AG04450 (cell line): ENCODE data around the gene INPP5A. TPM values are rescaled to one million over a fixed set of nuclear protein-coding genes. Genes with fewer than 3 reads are reported as not detected.

Source experiments
- CTCF ChIA-PET: fragments of 300-600, 350-600 bp; formaldehyde crosslinking; extraction: SDS; loops from one replicate; lab custom pipeline; 2022; ENCODE audit warnings: antibody characterized with exemption, inconsistent platforms; lab: Charles Lee
- POLR2A ChIA-PET: fragments of 350-600 bp; formaldehyde crosslinking; extraction: SDS; loops from one replicate; lab custom pipeline; 2021; ENCODE audit warnings: antibody characterized with exemption, inconsistent platforms; lab: Yijun Ruan, JAX
- DNase-seq: peaks from one replicate; pipeline ENCODE4 v3.0.0-alpha.2; 2011; ENCODE audit warnings: low read depth, low spot score
- H3K27ac ChIP-seq: one replicate; pipeline ENCODE4 v1.5.1; 2012; ENCODE audit warnings: low read depth, low read length, control low read depth
- H3K27me3 ChIP-seq: one replicate; pipeline ENCODE4 v1.6.0; 2012; ENCODE audit warnings: low read length; ENCODE audit not compliant: control insufficient read depth, insufficient read depth
- H3K4me3 ChIP-seq: 2 replicates; pipeline ENCODE4 v1.5.1; 2011; ENCODE audit warnings: mild to moderate bottlenecking, low read depth, low read length, control low read depth
- H3K9me3 ChIP-seq: 2 replicates; pipeline ENCODE4 v1.5.1; 2012; ENCODE audit warnings: low read length; ENCODE audit not compliant: control insufficient read depth, insufficient read depth
- CTCF ChIP-seq: IDR thresholded peaks from 2 replicates; pipeline ENCODE4 v1.5.1; 2011; ENCODE audit warnings: low read depth, low read length, control low read depth, inconsistent platforms
- polyA plus RNA-seq: library from polyadenylated mRNA; depleted of rRNA; stranded (reverse); fragments of >200 nt; gene quantifications from 2 replicates; pipeline ENCODE4 v1.2.3, GENCODE V29; 2011

Gene INPP5A
- polyA plus RNA-seq, 1 experiment: 22.5 TPM

GRCh38 chr10:132709471-132709951, 171.9 kb downstream of the INPP5A start:
- ChIA-PET POLR2A (no interaction called here), CTCF (no interaction called here)
- no peak for TF ChIP-seq CTCF
- no peak for DNase-seq
- no peak overlapping the region for H3K27ac ChIP-seq
- no peak overlapping the region for H3K4me3 ChIP-seq
- H3K27me3 ChIP-seq: no peaks in the 10 kb centered on the region
- H3K9me3 ChIP-seq: peaks cover 27% of the 10 kb centered on the region

DNA sequence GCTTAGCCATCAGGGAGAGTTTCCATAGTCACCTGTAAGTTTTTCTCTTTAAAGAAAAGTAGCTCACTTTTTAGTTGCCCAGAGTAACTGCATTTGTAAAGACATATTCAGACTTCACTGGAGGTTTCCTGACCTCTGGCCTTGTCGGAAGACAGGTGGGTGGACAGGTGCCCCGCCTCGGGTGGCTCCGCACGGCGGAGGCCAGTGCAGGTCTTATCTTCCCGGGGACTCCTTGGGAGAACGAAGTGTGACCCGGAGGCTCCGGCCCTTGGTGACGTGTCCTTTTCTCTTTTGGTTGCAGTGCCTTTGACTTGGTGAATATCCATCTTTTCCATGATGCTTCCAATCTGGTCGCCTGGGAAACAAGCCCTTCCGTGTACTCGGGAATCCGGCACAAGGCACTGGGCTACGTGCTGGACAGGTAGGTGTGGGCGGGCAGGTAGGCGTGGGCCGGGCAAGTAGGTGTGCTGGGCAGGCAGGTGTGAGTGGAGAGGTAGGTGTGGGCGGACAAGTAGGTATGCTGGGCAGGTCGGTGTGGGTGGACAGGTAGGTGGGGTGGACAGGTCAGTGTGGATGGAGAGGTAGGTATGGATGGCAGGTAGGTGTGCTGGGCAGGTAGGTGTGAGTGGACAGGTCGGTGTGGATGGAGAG, 172.6 kb downstream of the INPP5A start:
- ChIA-PET POLR2A (no interaction called here), CTCF (no interaction called here)
- no peak for DNase-seq
- no peak overlapping the region for H3K27ac ChIP-seq
- H3K27me3 ChIP-seq: no peaks in the 10 kb centered on the region
- peaks cover 21% of the 10 kb centered on the region for H3K9me3 ChIP-seq
- no peak overlapping the region for H3K4me3 ChIP-seq
- no peak for TF ChIP-seq CTCF

- H3K27me3 ChIP-seq: no peaks in the 10 kb centered on the region
- H3K27ac ChIP-seq: no peak overlapping the region
- CTCF ChIA-PET: no interaction called here
- H3K9me3 ChIP-seq: peaks cover 17% of the 10 kb centered on the region
- POLR2A ChIA-PET: no interaction called here
- H3K4me3 ChIP-seq: no peak overlapping the region
- no peak for TF ChIP-seq CTCF
- DNase-seq: no peak
These were observed 173.4 kb downstream of the INPP5A start for GRCh38 chr10:132710746-132711612.

- ChIA-PET CTCF (no interaction called here), POLR2A (no interaction called here)
- H3K27ac ChIP-seq: no peak overlapping the region
- TF ChIP-seq CTCF: no peak
- DNase-seq: no peak
- no peak overlapping the region for H3K4me3 ChIP-seq
- peaks cover 17% of the 10 kb centered on the region for H3K9me3 ChIP-seq
- no peaks in the 10 kb centered on the region for H3K27me3 ChIP-seq
These were observed 174.1 kb downstream of the INPP5A start for GRCh38 chr10:132711613-132712121.

- Histone ChIP-seq H3K4me3 (no peak overlapping the region), H3K9me3 (peaks cover 17% of the 10 kb centered on the region; the same call in 1 of the 2 replicates), H3K27me3 (no peaks in the 10 kb centered on the region), H3K27ac (no peak overlapping the region)
- no peak for DNase-seq
- POLR2A ChIA-PET: no interaction called here
- CTCF ChIA-PET: no interaction called here
- TF ChIP-seq CTCF: no peak
These were observed 174.7 kb downstream of the INPP5A start for GRCh38 chr10:132712291-132712690.
